ENCODE results near the gene PPP2R5C. TPM values are rescaled to one million over a fixed set of nuclear protein-coding genes. Genes with fewer than 3 reads are reported as not detected.

PPP2R5C gene
- total and polyA plus RNA-seq, 2 of the 4 experiments (the other 2 are of a cell fraction), result 65.9 to 78.7 TPM

GRCh38 chr14:101730626-101731186, 30.8 kb upstream of the PPP2R5C start:
- POLR2A ChIA-PET (ENCODE audit: unreplicated experiment), result no interaction called here

More at GRCh38 chr14:101730626-101731186, 30.8 kb upstream of the PPP2R5C start:
- WGBS, 2 experiments (ENCODE audit: extremely low coverage in 2 of 2, insufficient read length in 1 of 2), result no CpG with 5 or more reads among the region's 3 CpGs
- Histone ChIP-seq H3K4me3 (ENCODE audit: insufficient read depth, low read depth, low read length) (no peak overlapping the region), H3K9me3 (ENCODE audit: control insufficient read depth, insufficient read depth, low read length) (peaks cover 3% of the 10 kb centered on the region), H3K27me3 (ENCODE audit: control insufficient read depth, insufficient read depth, low read length) (peaks cover 7% of the 10 kb centered on the region; the same call in 1 of the 2 replicates), H2BK15ac (ENCODE audit: low read depth, low read length) (no peak overlapping the region), H3K18ac (ENCODE audit: low read depth, low read length) (no peak overlapping the region), H3K14ac (replicated peaks; ENCODE audit: low read depth, low read length) (no peak overlapping the region), H3K9ac (ENCODE audit: low read depth, low read length) (no peak overlapping the region), H4K20me1 (ENCODE audit: insufficient read depth, low read length) (no peaks in the 10 kb centered on the region), H2BK120ac (ENCODE audit: low read depth, low read length) (no peak overlapping the region), H4K91ac (ENCODE audit: insufficient read depth, low read depth, low read length) (no peak overlapping the region), H2AK5ac (ENCODE audit: low read depth, low read length) (no peak overlapping the region), H2AFZ (replicated peaks; ENCODE audit: low read length, poor library complexity) (peak overlapping the region; percentile 76), H3K4me2 (ENCODE audit: low read depth, low read length) (no peak overlapping the region), H3K4ac (ENCODE audit: low read depth, low read length) (no peak overlapping the region), H2BK5ac (ENCODE audit: low read depth, low read length, poor library complexity, severe bottlenecking) (no peak overlapping the region), H4K5ac (ENCODE audit: low read depth, low read length) (no peak overlapping the region), H3K27ac (ENCODE audit: insufficient read depth, low read length) (no peak overlapping the region), H3K4me1 (ENCODE audit: control insufficient read depth, insufficient read depth, low read length) (peaks cover 5% of the 10 kb centered on the region; the same call in 1 of the 2 replicates), H3K79me1 (ENCODE audit: low read depth in 1 of 2, low read length in 2 of 2) (no peaks in the 10 kb centered on the region), H3K9me1 (ENCODE audit: insufficient read depth, low read length) (no peaks in the 10 kb centered on the region), H2AK9ac (replicated peaks; ENCODE audit: low read depth, low read length, poor library complexity) (no peak overlapping the region), H3K56ac (ENCODE audit: extremely low read depth, insufficient read depth, low read length) (no peak overlapping the region), H3K36me3 (ENCODE audit: control insufficient read depth, insufficient read depth, low read length) (no peaks in the 10 kb centered on the region), H4K8ac (ENCODE audit: low read depth in 2 of 2, low read length in 2 of 2) (no peak overlapping the region), H3K23ac (ENCODE audit: low read depth, low read length) (no peak overlapping the region), H2BK20ac (ENCODE audit: low read depth, low read length) (no peak overlapping the region)
- DNase-seq (no peak), ATAC-seq (ENCODE audit: low read depth) (no peak)
- CTCF ChIA-PET, result interaction anchor here (0.6 kb wide), 1 partner anchor 79 kb away, joined by 8 read pairs; no protein-coding TSS in a partner anchor
- intact Hi-C loops (cut with micrococcal nuclease) (no loop called here), in situ Hi-C loops (cut with MboI; ENCODE audit: low sequenced_read_pairs) (no loop called here), dilution Hi-C loops (cut with HindIII; ENCODE audit: low sequenced_read_pairs, unreplicated experiment) (no loop called here)
- TF ChIP-seq RAD21 (IDR thresholded peaks at IDR 0.05; ENCODE audit: low read length) (no peak), BHLHE40 (IDR thresholded peaks at IDR 0.05; ENCODE audit: low read depth, low read length) (no peak), CTCF (conservative IDR thresholded peaks at IDR 0.05; ENCODE audit: low read depth, low read length) (no peak), CHD1 (IDR thresholded peaks at IDR 0.05; ENCODE audit: low read depth, low read length) (no peak), CEBPB (IDR thresholded peaks at IDR 0.05; ENCODE audit: low read depth, low read length) (no peak), MAFK (IDR thresholded peaks at IDR 0.05; ENCODE audit: low read depth, low read length) (no peak), RFX5 (IDR thresholded peaks at IDR 0.05; ENCODE audit: low read depth, low read length) (no peak), SMC3 (IDR thresholded peaks at IDR 0.05; ENCODE audit: low read depth, low read length) (no peak), FOS (IDR thresholded peaks at IDR 0.05; ENCODE audit: low read depth, low read length) (no peak), MXI1 (IDR thresholded peaks at IDR 0.05; ENCODE audit: borderline replicate concordance, low read depth, low read length) (no peak), RCOR1 (IDR thresholded peaks at IDR 0.05; ENCODE audit: insufficient replicate concordance, low read length) (no peak), MAZ (IDR thresholded peaks at IDR 0.05; ENCODE audit: borderline replicate concordance, low read depth, low read length) (no peak), NFE2L2 (IDR thresholded peaks at IDR 0.05; ENCODE audit: low read depth, low read length) (no peak), POLR2A (IDR thresholded peaks at IDR 0.05; ENCODE audit: low read depth, low read length) (no peak)
- TF ChIP-seq, protein P1, sequence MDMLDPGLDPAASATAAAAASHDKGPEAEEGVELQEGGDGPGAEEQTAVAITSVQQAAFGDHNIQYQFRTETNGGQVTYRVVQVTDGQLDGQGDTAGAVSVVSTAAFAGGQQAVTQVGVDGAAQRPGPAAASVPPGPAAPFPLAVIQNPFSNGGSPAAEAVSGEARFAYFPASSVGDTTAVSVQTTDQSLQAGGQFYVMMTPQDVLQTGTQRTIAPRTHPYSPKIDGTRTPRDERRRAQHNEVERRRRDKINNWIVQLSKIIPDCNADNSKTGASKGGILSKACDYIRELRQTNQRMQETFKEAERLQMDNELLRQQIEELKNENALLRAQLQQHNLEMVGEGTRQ (IDR thresholded peaks at IDR 0.05; ENCODE audit: low read depth, low read length), result no peak
- TF ChIP-seq, protein P2, sequence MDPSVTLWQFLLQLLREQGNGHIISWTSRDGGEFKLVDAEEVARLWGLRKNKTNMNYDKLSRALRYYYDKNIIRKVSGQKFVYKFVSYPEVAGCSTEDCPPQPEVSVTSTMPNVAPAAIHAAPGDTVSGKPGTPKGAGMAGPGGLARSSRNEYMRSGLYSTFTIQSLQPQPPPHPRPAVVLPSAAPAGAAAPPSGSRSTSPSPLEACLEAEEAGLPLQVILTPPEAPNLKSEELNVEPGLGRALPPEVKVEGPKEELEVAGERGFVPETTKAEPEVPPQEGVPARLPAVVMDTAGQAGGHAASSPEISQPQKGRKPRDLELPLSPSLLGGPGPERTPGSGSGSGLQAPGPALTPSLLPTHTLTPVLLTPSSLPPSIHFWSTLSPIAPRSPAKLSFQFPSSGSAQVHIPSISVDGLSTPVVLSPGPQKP (IDR thresholded peaks at IDR 0.05; ENCODE audit: borderline replicate concordance, low read depth, low read length), result no peak
- BruUV-seq (replicated peaks), result no TSS peak
